Measurements from ENCODE around the gene SYNGR4.
"Not testable (repeated sequence)": the region's sequence is repeated elsewhere in the genome, so short reads cannot be mapped to it uniquely, and the experiment has no call there.

The SYNGR4 gene

DNA sequence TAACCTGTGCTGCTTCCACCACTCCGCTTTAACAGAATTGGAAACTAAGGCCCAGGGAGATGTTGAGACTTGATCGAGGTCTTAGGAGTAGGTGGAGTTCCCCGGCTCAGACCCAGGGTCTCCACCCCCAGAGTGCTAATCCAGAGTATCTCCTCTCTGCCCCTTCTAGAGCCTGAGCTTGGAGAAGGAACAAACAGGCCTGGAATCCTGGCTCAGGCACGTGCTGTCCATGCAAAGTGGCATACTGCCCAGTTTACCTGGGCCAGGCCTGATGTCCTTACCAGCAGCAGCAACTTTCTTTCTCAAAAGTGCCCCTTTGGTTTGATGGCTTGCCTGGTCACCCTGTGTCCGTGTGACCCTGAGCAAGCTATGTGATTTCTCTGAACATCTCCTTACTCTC lies 3.7 kb downstream of the SYNGR4 start:
- POLR2A ChIA-PET (ENCODE audit: low non-redundant PET) = no interaction called here
- CTCF ChIA-PET = interaction anchor here (0.6 kb wide), 1 partner anchor 155 kb away, joined by 3 read pairs; no protein-coding TSS in a partner anchor
- TF ChIP-seq, protein P1, sequence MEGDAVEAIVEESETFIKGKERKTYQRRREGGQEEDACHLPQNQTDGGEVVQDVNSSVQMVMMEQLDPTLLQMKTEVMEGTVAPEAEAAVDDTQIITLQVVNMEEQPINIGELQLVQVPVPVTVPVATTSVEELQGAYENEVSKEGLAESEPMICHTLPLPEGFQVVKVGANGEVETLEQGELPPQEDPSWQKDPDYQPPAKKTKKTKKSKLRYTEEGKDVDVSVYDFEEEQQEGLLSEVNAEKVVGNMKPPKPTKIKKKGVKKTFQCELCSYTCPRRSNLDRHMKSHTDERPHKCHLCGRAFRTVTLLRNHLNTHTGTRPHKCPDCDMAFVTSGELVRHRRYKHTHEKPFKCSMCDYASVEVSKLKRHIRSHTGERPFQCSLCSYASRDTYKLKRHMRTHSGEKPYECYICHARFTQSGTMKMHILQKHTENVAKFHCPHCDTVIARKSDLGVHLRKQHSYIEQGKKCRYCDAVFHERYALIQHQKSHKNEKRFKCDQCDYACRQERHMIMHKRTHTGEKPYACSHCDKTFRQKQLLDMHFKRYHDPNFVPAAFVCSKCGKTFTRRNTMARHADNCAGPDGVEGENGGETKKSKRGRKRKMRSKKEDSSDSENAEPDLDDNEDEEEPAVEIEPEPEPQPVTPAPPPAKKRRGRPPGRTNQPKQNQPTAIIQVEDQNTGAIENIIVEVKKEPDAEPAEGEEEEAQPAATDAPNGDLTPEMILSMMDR (conservative IDR thresholded peaks at IDR 0.05; ENCODE audit: low read depth) = no peak
- no peak for DNase-seq (ENCODE audit: low spot score)
- H3K27ac ChIP-seq = peak overlapping the region; percentile 64

DNA sequence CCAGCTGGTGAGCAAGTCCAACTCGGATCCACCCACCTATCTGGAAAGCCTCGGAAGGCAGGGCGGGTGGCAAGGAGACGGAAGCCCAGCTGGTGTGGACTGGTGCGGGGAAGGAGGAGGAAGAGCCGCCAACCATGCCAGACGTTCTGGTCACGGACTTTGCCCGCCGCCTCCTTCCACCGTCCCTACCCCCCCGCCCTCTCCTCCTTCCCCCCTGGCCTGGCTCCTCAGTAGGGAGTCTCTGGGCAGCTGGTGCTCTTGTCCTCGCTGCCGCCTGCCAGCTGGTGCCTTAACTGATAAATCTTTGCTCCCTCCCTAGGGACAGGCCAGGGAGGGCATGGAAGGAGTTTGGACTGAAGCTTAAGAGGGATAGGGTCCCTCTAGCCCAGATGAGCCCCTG lies 4.8 kb downstream of the SYNGR4 start:
- TF ChIP-seq, protein P1 (conservative IDR thresholded peaks at IDR 0.05; ENCODE audit: low read depth) = no peak
- POLR2A ChIA-PET (ENCODE audit: low non-redundant PET) = no interaction called here
- no peak for DNase-seq (ENCODE audit: low spot score)
- peak overlapping the region; percentile 64 for H3K27ac ChIP-seq
- CTCF ChIA-PET = interaction anchor here (0.9 kb wide), 1 partner anchor 31 kb away, joined by 3 read pairs; no protein-coding TSS in a partner anchor

DNA sequence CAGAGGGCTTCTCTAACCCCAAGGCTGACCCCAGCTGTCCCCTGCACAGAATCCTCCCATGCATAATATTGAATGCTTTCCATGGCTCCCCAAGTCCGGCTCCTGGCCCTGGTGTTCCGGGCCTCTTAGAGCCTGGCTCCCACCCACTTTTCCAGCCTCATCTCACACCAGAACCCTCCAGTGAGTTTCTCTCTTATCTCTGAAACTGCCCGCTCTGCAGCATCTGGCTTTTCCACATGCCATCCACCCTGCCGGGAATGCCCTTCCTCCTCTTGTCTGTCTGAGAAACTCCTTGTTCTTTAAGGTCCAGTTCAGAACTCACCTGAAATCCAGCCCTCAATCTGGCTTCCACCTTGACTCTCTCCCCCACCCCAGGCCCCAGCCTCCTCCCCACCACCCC lies 6.8 kb downstream of the SYNGR4 start:
- ChIA-PET CTCF (interaction anchor here (0.6 kb wide), 1 partner anchor 238 kb away, joined by 3 read pairs; no protein-coding TSS in a partner anchor), POLR2A (ENCODE audit: low non-redundant PET) (no interaction called here)
- no peak for DNase-seq (ENCODE audit: low spot score)
- H3K27ac ChIP-seq = 0 out of 2 replicates have a peak overlapping the region, but pooled peaks have one; percentile 3
- TF ChIP-seq, protein P1 (conservative IDR thresholded peaks at IDR 0.05; ENCODE audit: low read depth) = no peak

DNA sequence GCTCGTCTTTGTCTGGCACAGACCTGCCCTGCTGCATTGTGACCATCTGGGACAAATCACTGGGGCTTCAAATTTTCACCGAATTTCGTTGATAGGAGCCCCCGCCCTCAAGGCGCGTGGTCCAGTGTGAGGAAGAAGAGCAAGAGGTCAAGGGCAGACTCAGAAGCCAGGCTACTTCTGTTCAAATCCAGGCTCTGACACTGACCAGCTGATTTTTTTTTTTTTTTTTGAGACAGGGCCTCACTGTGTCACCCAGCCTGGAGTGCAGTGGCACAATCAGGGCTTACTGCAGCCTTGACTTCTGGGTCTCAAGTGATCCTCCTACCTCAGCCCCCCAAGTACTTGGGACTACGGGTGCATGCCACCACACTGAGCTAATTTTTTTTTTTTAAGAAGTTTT lies 7.2 kb downstream of the SYNGR4 start:
- DNase-seq (ENCODE audit: low spot score) = no peak
- POLR2A ChIA-PET (ENCODE audit: low non-redundant PET) = no interaction called here
- TF ChIP-seq, protein P1 (conservative IDR thresholded peaks at IDR 0.05; ENCODE audit: low read depth) = no peak
- H3K27ac ChIP-seq = 0 out of 2 replicates have a peak overlapping the region, but pooled peaks have one; percentile 3
- CTCF ChIA-PET = interaction anchor here (0.6 kb wide), 1 partner anchor 238 kb away, joined by 3 read pairs; no protein-coding TSS in a partner anchor

DNA sequence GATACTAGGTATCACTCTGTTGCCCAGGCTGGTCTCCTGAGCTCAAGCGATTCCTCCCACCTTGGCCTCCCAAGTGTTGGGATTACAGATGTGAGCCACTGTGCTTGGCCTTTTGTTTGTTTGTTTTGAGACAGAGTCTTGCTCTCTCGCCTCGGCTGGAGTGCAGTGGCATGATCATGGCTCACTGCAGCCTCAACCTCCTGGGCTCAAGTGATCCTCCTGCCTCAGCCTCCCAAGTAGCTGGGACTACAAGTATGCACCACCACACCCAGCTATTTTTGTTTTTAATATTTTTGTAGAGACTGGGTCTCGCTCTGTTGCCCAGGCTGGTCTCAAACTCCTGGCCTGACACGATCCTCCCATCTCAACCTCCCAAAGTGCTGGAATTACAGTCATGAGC lies 7.6 kb downstream of the SYNGR4 start:
- H3K27ac ChIP-seq; POLR2A ChIA-PET (ENCODE audit: low non-redundant PET); CTCF ChIA-PET; DNase-seq (ENCODE audit: low spot score): not testable (repeated sequence)

DNA sequence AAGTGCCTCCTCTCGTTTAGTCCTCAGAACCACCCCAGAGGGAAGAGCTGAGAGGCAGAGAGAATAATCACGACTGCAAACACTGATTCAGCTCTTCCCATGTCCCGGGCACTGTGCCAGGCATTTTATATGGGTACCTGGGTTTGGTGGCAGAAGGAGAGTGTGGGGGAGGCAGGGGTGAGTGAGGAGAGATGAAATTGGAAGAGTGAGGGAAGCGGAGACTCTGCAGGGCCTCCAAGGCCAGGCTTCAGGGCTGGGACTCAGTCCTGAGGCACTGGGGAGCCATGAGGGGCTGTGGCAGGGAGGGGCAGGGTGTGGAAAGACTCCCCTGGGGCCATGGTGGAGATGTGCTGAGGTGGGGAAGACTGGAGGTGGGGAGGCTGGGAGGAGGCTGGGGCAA lies 8.7 kb downstream of the SYNGR4 start:
- H3K27ac ChIP-seq = peak overlapping the region; percentile 41
- ChIA-PET CTCF (interaction anchor here (0.6 to 1.5 kb wide), 2 partner anchors 12 to 53 kb away, joined by 3 to 4 read pairs; no protein-coding TSS in a partner anchor), POLR2A (ENCODE audit: low non-redundant PET) (no interaction called here)
- no peak for DNase-seq (ENCODE audit: low spot score)
- TF ChIP-seq, protein P1 (conservative IDR thresholded peaks at IDR 0.05; ENCODE audit: low read depth) = no peak

DNA sequence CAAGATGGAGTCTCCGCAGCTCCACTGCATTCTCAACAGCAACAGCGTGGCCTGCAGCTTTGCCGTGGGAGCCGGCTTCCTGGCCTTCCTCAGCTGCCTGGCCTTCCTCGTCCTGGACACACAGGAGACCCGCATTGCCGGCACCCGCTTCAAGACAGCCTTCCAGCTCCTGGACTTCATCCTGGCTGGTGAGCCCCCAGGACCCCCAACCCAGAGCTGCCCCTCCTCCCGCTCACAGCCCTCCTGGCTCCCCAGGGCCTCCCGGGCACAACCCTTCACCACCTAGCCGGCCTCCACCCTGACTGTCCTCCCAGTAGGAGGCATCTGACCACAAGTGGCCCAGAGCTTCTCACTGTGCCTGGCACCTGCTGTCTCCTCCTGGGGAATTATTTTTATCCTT lies 9.4 kb downstream of the SYNGR4 start:
- DNase-seq (ENCODE audit: low spot score) = no peak
- ChIA-PET CTCF (interaction anchor here (0.6 to 1.5 kb wide), 2 partner anchors 12 to 54 kb away, joined by 3 to 4 read pairs; no protein-coding TSS in a partner anchor), POLR2A (ENCODE audit: low non-redundant PET) (no interaction called here)
- peak overlapping the region; percentile 41; the same call in 1 of the 2 replicates for H3K27ac ChIP-seq
- TF ChIP-seq, protein P1 (conservative IDR thresholded peaks at IDR 0.05; ENCODE audit: low read depth) = no peak
